Measurements from ENCODE around the gene SLC25A2. TPM values are rescaled to one million over a fixed set of nuclear protein-coding genes. Genes with fewer than 3 reads are reported as not detected.

SLC25A2 gene
- total and polyA plus RNA-seq, 2 of the 13 experiments (the other 11 are each of a cell fraction or from before 2014, with no cell fraction given) = 0.13 TPM; not detected in 1

- TF ChIP-seq NONO (IDR thresholded peaks at IDR 0.05) (no peak), NONO (CRISPR knock-in tag; conservative IDR thresholded peaks at IDR 0.05) (no peak), TCF7L2 (IDR thresholded peaks at IDR 0.05; ENCODE audit: low read depth, low read length) (no peak), ZNF512 (CRISPR knock-in tag; IDR thresholded peaks at IDR 0.05) (no peak), TOPORS (CRISPR knock-in tag; IDR thresholded peaks at IDR 0.05) (no peak), ZBTB44 (CRISPR knock-in tag; IDR thresholded peaks at IDR 0.05) (no peak), ZNF275 (CRISPR knock-in tag; IDR thresholded peaks at IDR 0.05; ENCODE audit: borderline replicate concordance) (no peak), EP300 (IDR thresholded peaks at IDR 0.05; ENCODE audit: low read depth in 2 of 2, low read length in 2 of 2) (no peak), EP300 (CRISPR knock-in tag; IDR thresholded peaks at IDR 0.05; ENCODE audit: borderline replicate concordance) (no peak), EZH2 (conservative IDR thresholded peaks at IDR 0.05; ENCODE audit: low read depth, low read length) (no peak), POGK (CRISPR knock-in tag; conservative IDR thresholded peaks at IDR 0.05) (no peak), ZNF484 (CRISPR knock-in tag; IDR thresholded peaks at IDR 0.05; ENCODE audit: borderline replicate concordance, low read depth) (no peak)
Measured at GRCh38 chr5:141322261-141322660, 18.4 kb upstream of the SLC25A2 start (continued).
